Brain pericyte (primary cell): ENCODE results near the gene TXNDC2.

Source experiments
- DNase-seq: peaks from one replicate; pipeline ENCODE4 v3.0.0-alpha.2; 2012; ENCODE audit warnings: low read depth, low spot score

TXNDC2 gene

DNA sequence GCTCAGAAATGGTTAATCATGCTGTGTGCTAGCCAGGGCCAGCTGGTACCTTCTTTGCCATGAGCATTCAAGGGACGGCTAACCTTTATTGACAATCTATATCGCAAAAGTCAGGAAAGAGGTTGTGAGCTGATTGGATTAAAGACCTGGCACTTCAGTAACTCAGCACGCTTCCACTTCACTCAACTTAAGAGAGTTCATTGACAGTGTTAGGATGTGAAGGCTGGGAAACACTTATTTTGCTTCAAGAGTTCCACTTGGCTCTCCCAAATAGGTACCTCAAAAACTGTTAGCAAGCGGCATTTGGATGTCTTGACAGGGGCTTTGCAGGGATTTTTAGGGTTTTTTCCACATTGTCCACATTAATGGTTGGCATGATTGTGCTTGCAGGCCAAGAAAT lies 25.1 kb upstream of the TXNDC2 start:
- DNase-seq: no peak

DNA sequence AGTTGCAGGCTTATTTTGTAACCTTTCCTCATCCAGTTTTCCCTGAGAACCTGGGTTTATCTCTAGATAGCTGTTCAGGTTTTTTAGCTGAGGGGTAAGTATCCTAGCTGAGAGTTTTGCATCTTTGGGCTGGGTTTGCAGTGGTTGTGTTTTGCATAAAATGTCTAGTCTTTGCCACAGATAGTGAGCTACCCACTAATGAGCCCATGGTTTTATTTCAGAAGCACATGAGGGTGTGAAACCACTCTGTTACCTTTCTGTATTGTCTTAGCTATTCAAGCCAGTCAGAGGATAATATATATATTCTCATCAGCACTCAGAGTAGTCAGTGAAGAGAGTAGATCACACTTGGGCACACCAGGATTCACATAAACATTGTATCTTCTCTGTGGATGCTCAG lies 24.6 kb upstream of the TXNDC2 start:
- no peak for DNase-seq

DNA sequence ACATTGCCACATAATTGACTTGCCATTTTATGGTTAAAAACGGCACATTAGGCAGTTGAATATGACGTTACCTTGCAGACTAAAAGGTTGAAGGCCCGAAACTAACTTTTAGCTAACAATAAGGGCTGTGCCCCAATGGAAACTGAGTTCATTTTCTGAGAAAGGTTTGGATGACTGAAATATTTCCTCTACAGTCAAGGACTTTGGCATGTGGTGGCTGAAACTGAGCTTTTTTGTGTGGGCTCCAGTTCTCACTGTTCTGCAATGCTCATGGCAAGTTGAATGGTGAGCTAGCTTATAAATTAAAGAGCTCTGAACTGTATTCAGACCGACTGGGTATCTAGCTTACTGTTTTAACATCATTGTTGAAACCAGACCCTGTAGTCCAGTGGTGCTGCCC lies 23.8 kb upstream of the TXNDC2 start:
- no peak for DNase-seq

DNA sequence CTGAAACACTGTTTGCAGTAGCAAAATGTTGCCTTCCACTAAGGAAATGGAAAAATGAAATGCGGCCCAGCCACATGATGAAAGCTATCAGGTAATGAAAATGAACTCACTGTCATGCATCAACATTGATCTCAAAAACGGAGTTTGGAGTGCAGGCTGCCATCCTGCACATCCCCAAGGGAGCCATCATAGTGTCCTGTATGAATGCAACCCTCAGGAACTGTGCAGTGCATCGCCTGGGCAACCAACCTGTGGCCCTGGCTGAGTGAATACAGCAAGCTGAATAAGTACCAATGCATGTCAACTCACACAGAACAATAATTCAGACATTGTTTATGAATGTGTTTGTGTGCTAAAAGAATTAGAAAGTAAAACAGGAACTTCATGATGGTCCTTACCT lies 23.1 kb upstream of the TXNDC2 start:
- DNase-seq: no peak

DNA sequence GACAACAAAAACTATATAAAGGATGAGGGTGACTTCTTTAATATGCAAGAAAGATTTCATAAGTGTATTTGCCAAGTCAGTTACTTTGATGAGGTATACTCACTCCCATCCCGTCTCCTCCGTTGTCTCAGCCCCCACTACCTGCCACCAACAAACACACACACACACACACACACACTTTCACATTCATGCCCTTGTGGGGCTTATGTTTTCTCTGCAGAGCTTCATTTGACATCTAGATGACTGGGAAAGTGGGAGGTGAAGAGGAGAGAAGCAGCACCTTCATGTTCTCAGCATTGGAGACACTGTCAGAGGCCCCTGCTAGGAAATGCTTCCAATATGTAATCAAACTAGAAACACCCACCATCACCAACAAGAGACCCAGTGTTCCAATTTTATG lies 22.5 kb upstream of the TXNDC2 start:
- DNase-seq: no peak

DNA sequence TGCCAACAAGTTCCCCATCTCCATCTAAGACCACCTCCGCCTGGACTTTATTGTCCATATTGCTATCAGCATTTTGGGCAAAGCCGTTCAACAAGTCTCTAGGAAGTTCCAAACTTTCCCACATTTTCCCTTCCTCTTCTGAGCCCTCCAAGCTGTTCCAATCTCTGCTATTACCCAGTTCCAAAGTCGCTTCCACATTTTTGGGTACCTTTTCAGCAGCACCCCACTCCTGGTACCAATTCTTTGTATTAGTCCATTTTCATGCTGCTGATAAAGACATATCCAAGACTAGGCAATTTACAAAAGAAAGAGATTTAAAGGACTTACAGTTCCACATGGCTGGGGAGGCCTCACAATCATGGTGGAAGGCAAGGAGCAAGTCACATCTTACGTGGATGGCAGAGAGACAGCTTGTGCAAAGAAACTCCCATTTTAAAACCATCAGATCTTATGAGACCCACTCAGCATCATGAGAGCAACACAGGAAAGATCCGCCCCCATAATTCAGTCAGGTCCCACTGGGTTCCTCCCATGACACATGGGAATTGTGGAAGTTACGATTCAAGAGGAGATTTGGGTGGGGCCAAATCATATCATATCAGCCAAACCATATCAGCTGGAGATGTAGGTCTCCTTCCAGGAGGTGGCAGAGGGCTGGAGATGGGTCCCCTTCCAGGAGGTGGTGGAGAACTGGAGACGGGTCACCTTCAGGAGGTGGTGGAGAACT lies 19.8 kb upstream of the TXNDC2 start:
- DNase-seq: no peak

DNA sequence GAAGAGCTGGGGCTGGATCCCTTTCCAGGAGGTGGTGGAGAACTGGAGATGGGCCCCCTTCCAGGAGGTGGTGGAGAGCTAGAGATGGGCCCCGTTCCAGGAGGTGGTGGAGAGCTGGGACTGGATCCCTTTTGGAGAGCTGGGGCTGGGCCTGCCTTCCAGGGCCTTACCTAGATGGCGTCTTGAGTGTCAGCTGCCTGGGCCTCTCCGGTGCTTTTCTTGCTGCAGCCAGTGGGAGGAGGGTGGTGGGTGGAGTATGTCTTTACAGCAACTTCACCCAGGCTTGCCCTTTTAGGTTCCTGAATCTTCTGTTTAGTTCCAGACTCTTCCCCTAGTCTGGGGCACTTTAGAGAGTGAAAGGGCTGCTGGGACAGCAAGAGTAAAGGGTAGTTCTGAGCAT lies 19.1 kb upstream of the TXNDC2 start:
- DNase-seq: no peak

DNA sequence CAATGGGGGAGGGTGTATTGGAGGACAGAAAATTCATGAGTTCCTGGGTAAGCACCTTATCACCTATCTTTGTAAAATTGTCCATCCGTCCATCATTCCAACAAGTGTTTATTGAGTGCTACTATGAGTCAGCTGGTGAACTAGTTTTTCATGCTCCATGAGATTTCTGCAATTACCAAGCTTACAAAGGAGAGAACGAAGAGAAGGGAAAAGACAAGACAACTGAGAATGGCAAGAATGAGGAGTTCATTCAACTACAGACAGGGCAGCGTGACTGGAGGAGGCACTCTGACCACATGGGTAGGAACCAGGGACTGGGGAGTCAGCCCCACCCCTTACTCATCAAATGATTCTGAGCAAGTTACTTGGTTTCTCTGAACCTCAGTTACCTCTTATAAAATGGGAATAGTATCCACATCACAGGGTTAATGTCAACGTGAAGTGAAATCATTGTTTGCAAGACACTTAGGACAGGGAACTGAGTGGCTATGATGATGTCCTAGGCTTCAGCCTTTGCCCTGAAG lies 18.6 kb upstream of the TXNDC2 start:
- no peak for DNase-seq

DNA sequence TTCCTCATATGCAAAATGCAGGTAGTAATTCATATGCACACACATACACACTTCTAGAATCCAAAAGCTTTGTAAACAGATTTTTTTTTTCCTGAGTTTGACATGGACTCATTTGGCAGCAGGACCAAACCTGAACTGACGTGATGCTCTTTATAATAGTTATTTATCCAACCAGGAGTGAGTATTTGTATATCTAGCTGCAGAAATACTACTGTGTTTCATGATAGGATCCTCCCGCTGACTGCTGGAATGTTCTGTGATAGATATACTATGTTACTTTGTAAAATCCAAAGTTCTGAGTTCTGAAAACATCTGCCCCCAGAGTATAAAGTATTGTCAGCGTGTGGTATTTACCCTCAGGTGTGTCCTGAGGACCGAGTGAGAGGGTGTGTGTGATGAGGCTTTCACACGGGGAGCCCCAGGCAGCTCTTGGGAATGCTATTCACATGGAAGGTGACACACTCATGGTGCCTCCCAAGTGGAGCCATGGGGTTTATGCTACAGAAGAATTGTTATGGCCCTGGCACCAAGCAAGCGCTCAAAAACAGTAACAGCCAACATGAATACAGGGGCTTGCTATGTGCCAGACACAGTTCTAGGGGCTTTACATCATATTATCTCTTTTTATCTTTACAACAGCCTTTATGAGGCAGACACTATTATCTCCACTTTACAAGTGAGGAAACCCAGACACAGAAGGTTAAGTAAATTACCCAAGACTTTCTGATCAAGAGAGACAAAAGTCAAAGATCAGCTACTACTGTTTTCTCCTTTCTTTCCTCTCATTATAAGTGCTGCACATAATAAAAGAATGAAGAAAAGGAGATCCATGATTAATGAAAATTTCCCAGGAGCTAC lies 16.7 kb upstream of the TXNDC2 start:
- no peak for DNase-seq

DNA sequence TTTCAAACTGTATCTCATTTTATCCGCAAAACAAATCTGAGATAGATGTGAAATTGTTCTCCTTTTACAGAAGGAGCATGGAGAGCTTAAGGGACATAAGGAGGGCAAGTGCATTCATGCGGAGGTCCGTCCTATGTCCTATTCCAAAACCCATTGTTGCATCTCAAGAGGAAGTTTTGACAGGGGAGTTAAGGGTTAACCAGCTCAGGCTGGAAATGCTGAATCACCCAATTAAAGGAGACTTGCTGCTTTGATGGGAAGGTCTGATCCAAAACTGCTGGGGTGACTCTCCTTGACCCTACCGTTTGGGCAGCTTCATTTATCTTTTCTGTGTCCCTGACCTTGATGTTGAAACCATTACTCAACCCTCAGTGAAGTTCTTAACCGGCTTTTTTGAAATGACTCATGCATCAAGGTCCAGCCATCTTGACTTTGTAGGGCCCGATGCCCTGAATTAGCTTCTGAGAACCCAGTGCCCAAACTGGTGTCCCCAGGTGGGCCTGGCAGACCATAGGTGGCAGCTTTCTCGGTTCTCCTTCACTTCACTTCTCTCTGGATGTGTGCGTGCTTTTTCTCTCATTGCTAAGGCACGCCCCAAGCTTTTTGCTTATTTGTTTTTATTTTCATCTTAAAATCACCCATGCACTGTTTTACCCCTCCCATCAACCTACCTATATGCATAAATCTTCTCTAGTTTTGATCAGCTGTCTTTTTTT lies 15.9 kb upstream of the TXNDC2 start:
- DNase-seq: no peak

DNA sequence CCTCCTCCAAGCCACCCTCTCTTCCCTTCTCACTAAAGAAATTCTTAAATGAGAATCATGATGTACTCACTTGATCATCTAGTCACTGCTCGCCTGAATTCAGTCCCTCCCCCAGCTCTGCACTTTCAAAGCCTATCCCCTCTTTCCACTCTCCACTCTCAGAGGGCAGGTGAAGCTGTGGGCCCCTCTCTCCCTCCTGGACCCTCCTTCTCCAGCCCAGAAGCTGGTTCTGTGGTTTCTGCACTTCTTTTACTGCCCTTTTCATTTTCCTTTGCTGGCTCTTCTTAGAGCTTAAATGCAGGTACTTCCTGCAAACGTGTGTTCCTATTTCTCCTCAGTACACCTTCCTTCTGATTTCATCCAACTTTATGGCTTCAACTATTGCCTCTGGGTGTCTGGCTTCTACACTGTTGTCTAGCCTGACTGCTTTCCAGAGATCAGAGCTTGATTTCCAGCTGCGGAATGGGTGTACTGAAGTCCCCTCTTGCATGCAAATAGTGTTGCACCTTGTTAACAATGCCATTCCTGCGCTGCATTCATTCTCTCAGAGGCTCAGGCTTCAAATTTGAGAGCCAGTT lies 15.3 kb upstream of the TXNDC2 start:
- no peak for DNase-seq

DNA sequence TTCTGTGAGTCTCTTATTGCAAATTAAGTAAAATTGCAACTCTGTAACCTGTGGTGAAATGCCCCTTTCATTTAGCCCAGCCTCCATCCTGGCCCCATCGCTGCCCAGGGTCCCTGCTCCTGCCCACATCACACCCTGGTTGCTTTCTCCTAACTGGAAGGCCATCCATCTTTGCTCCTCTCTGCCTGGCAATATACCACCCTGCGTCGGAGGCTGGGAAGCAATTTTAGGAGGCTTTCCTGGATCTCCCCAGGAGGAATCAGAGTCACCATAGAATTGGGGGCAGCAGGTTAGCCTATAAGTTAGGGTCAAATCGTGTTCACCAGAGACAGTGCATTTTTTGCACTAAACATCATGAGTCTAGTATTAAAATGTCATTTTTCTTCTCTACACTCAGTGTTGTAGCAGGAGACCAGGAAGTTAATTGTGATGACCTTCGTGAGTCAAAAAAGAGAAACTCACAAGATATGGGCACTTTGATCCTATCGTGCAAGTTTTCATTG lies 14.5 kb upstream of the TXNDC2 start:
- no peak for DNase-seq

DNA sequence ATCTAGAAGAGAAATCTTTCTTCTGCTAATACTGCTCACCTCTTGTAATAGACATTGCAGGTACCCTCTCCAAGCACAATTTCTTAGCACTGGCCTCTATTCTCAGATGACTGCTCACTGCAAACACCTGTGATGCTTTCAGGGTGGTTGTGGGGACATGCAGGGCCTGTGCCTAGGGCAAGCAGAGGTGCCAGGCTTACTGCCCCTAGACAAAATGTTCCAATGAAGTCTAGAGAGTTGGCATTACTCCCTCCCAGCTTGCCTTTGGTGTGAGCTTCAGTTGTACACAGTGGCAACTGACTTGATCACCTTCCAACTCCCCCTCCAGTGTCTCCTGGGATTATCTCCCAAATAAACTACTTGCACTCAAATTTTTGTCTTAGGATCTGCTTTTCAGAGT lies 12.9 kb upstream of the TXNDC2 start:
- DNase-seq: no peak

DNA sequence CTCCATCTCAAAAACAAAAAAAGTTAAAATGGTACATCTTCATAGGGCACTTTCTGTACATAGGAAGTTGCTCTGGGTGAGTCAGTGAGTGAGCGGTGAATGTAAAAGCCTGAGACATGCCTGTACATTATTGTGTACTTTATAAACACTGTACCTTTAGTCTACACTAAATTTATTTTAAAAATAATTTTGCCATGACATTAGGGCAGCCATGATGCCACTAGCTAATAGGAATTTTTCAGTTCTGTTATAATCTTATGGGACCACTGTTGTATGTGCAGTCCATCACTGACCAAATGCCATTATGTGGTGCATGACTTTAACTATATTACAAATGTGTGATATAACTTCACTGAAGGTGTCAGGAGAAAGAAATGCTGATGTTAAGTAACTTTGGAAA lies 11.0 kb upstream of the TXNDC2 start:
- DNase-seq: no peak

DNA sequence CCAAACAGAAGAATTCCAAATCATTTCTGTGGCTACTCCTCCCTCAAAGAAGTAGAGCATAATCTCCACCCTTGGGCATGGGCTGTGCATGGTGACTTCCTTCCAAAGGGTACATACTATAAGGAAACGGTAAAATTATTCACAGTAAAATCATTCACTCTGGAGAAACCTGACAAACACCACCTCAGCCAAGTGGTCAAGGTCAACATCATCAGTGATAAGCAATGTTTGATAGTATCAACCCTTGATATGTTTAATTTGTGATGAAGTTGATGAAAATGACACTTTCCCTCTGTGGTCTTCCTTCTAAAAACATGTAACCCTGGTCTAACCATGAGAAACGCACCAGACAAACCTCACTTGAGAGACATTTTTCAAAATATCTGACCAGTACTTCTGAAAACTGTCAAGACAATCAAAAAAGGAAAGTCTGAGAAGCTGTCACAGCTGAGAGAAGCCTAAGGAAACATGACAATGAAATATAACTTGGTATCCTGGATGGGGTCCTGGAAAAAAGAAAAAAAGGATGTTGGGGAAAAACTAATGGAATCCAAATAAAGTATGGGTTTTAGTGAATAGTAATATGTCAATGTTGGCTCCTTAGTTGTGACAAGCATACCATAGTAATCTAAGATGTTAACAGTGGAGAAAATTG lies 9.4 kb upstream of the TXNDC2 start:
- DNase-seq: no peak

DNA sequence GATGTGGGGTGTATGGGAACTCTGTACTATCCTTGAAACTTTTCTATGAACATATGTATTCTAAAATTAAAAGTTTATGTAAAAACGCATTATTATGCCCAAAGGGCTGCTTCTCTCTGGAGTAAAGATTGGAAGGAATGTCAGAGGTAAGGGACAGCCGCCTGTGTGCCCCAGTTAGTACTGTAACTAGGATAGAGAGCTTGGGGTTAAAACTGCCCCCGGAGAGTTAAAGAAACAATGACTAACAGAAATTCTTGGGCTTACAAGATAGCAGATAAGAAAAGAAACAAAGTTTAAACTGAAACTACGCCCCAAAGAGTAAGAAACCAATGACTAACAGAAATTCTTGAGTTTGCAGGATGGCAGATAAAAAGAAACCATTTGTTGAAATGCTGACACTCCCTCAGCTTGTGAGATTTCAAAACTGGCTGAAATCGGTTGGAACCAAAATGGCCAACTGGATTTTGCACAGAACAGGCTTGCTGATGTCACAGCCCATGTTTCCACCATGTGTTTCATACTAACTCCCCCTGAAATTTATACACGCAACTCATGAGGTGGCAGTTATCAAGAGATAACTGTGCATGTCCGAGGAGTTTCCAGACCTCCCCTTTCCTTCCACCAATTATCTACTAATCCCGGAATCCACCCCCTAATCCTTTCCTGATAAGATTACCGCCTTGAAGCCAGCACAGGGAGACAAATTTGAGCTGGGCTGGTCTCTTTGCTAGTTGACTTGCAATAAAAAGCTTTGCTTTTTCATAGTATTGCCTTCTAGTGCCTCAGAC lies 8.7 kb upstream of the TXNDC2 start:
- DNase-seq: no peak

DNA sequence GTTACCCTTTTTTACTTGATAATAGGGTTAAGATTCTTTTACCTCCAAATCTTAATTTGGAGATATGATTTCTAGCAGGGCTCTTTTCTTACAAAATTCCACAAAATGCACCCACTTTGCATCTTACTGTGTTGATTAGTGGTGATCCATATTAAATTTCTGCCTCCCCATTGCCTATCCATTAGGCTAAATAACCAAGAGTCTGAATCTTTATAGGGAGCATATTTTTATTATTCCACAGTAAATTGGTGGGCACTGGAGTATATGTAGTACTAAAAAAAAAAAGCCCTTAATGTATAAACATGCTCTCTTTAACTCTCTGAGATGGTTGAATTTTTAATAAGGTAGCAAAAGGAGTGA lies 8.1 kb upstream of the TXNDC2 start:
- no peak for DNase-seq

DNA sequence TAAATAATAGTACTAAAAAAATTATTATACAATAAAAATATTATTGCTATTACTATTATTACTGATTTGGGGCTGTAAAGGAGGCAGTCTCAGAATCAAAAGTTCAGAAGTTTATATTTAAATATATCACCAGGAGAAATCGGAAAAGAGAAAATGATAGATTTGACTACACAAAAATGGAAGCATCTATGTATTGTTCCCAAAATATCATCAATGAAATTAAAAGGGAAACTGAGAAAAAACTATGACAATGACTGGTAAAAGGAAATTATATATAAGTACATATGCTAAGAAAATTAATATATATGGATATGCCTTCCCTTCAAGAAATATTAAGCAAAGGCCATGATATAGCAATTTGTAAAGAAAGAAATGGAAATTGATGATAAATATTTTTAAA lies 7.7 kb upstream of the TXNDC2 start:
- DNase-seq: no peak

DNA sequence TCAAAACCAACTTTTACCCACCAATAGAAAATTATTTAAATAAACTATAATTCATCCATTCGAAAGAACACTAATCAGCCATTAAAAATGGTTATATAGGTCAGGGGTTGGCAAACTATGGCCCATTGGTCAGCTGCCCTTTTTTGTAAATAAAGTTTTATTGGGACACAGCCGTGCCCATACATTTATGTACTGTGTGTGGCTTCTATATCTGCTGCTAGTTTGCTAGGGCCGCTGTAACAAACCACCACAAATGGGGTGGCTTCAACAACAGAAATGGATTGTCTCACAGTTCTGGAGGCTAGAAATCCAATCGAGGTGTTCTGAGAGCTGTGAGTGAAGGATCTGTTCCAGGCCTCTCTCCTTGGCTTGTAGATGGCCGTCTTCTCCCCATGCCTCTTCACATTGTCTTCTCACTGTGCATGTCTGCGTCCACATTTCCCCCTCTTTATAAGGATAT lies 7.0 kb upstream of the TXNDC2 start:
- DNase-seq: no peak

DNA sequence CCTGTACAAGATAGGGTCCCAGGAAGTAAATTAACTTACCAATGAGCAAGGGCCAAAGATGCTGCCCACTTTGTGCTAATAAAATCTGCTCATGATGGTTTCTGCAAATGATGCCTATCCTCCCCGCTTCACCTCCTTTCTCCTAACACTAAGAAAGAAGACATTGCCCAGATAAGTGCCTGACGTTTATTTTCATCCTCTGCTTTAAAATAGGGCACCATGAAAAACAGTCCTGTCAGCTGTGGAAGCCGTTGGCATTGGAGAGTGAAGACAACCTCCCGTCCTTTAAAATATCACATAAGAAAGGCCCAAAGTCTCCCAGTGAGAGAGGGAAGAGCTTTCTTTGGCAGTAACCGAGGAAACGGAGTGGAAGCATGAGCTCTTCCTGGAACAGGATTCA lies 1.7 kb upstream of the TXNDC2 start:
- DNase-seq: no peak
